Measurements from ENCODE around the gene RSPH1.
"Not testable (repeated sequence)": the region's sequence is repeated elsewhere in the genome, so short reads cannot be mapped to it uniquely, and the experiment has no call there.

Gene RSPH1

GRCh38 chr21:42480736-42481135 is 15.3 kb downstream of the RSPH1 start:
- DNase-seq: no peak

GRCh38 chr21:42479582-42479981 is 16.4 kb downstream of the RSPH1 start:
- DNase-seq: no peak

- DNase-seq: no peak
Observed at GRCh38 chr21:42478504-42478903, 17.5 kb downstream of the RSPH1 start.

DNA sequence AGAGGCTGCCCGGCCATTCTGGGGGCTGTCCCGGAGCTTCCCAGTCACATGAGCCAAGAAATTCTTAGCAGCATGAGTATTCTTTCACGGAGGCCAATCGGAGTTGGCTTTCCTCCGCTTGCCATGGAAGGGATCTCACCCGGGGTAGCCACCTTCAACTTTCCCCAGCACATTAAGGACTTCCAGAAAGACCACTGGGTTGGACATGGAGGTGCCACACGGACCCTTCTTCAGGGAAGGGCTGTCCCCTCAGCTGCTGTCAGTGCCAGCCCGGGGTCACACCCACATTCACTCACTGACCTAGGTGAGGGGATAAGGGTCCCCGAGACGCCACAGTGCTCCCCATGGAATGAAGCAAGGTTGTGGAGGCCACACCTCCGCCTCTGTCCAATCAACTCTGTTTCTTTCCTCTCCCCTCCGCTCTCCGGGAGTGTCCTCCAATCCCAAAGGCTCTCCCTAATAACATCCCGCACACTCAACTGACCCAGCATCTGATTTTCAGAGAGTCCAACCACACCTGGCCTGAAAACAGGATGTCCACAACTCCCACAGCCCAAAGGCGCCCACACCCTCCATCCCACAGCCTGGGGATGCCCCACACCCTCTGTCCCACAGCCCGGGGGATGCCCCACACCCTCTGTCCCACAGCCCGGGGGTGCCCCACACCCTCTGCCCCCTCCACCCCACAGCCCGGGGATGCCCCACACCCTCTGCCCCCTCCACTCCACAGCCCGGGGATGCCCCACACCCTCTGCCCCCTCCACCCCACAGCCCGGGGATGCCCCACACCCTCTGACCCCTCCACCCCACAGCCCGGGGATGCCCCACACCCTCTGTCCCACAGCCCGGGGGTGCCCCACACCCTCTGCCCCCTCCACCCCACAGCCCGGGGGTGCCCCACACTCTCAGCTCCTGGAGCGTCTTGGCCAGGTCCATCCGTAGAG is 19.4 kb downstream of the RSPH1 start:
- no peak for DNase-seq

- no peak for DNase-seq
Observed at GRCh38 chr21:42475526-42476387, 20.3 kb downstream of the RSPH1 start.

DNA sequence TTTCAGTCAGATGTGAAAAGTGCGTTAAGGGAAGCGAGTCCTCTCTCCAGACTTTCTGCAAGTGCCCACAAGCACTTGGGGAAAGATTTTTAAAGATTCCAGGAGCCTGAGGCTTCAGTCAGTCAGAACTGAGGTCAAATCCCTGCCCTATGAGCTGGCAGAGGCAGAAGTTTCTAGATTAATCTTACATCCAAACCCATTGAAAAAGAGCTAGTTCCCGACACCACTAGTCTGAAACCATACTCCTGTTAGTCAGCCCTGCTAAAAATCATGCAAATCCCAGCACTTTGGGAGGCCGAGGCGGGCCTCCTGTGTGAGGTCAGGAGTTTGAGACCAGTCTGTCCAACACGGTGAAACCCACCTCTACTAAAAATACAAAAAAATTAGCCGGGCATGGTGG is 21.0 kb downstream of the RSPH1 start:
- no peak for DNase-seq

DNA sequence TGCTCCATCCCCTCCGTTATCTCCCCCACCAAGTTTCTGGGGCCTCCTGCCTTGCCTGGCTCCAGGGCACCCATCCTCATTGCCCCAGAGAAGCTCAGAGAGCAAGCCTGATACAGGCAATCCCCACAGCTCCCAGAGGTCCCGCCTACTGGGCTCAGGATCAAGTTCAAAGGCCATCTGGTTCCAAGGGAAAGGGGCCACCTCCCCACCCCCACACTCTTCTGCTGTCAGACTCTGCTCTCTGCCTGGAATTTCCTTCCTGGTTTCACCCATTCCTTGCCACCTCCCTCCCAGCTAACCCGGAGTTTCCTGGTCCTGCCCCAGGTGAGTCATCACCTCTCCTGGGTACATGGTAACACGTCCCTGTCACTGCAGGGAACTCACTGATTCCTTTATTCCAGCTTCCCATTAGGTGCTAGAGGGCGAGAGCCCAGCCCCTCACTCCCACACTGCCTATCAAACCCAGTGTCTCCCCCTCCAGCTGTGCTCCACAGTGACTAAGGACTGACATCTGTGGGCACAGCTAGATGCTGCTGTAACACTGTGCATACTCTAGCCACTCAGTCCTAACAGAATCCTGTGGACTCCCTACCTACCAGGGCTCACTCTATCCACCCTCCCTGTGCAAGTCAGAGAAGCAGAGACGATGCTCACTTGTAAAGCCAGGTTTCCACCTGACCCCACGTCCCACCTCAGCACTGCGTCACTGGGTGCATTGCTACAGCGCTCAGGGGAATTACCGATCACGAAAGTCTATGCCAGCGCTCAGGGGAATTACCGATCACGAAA is 21.8 kb downstream of the RSPH1 start:
- DNase-seq: no peak

- DNase-seq: no peak
Observed at GRCh38 chr21:42473498-42474042, 22.5 kb downstream of the RSPH1 start.

GRCh38 chr21:42472521-42472920 is 23.5 kb downstream of the RSPH1 start:
- no peak for DNase-seq

GRCh38 chr21:42471716-42472330 is 24.2 kb downstream of the RSPH1 start:
- no peak for DNase-seq

DNA sequence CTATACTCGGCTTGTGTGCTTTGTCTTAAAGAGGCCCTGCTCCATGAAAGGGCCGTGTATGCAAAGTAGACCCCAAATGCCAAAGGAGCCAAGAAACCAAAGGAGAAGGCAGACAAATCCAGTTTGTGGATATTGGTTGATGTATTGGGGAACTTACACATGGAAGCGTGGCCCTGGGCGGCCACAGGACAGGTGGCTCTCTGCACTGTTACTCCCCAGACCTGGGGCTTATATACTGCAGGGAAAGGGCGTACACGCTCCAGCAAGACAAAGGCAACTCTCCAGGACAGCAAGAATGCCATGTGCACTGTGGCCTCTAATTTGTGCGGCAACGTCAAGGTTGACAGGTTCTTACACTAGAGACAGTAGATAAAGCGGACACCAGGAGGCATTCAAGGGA is 24.8 kb downstream of the RSPH1 start:
- DNase-seq: no peak

GRCh38 chr21:42469726-42470125 is 26.3 kb downstream of the RSPH1 start:
- not testable (repeated sequence) for DNase-seq

- no peak for DNase-seq
Observed at GRCh38 chr21:42469272-42469671, 26.8 kb downstream of the RSPH1 start.

- DNase-seq: no peak
Observed at GRCh38 chr21:42468491-42469131, 27.4 kb downstream of the RSPH1 start.

- DNase-seq: peak; percentile 29
Observed at GRCh38 chr21:42467140-42467983, 28.7 kb downstream of the RSPH1 start.

DNA sequence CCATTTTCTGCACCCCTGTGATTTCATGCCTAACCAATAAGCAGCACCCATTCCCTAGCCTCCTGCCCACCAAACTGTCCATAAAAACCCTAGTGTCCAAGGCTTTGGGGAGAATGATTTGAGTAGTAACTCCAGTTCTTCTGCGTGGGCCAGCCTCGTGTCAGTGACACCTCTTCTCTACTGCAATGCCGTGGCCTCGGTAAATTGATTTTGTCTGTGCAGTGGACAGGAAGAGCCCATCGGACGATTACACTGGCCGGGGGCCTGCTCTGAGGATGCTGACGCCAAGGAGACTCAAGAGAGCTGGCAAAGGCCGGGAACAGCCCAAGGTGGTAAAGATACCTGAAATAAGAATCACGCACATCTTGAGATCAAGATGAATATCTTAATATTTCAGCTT is 29.3 kb downstream of the RSPH1 start:
- no peak for DNase-seq

DNA sequence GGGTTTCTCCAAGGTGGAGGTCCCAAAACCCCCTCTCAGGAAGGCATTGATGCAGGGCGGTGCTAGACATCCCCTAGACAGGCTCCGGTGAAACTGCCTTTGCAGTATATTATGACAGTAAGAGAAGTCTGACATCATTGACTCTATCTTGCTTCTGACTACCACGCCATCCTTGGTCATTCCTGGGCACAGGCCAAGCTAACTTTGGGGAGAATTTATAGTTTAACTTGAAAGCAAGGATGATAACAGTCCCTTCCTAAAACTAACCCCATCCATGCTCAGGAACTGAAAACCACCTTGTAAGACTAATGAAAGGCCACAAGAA is 30.3 kb downstream of the RSPH1 start:
- no peak for DNase-seq

DNA sequence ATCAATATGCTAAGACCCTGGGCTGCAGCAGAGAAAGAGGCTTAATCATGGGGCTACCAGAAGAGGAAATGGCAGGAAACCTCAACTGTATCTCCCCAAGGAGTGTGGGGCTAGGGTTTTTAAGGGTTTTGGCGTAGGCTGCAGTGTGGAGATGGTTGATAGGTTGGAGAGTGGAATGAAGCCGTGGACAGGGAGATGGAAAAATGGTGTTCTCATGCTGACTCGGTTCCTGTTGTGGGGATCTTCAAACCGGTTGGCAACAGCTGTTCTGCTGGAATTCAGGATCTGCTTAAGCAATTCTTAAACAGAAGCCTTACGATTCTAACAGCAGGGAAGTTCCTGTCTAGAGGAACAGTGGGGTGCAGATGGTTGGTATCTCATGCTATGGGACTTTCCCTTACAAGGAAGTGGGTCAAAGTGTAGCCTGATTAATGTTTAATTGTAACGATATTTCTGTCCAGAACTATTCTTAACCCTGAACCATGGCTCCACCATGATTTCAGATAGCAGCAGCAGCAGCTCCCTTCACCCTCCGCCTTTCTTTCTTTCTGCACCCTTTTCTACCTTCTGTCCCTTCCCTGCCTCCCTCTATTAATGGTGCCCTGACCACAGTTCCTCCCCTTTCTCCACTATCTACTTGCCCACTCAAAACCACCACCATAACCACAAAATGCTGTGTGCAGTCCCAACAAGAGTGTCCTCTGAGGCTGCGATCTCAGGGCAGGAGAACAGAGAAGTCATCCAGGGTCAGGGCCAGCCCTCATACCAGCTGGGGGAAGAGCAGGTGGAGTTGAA is 30.8 kb downstream of the RSPH1 start:
- peak; percentile 31 for DNase-seq

DNA sequence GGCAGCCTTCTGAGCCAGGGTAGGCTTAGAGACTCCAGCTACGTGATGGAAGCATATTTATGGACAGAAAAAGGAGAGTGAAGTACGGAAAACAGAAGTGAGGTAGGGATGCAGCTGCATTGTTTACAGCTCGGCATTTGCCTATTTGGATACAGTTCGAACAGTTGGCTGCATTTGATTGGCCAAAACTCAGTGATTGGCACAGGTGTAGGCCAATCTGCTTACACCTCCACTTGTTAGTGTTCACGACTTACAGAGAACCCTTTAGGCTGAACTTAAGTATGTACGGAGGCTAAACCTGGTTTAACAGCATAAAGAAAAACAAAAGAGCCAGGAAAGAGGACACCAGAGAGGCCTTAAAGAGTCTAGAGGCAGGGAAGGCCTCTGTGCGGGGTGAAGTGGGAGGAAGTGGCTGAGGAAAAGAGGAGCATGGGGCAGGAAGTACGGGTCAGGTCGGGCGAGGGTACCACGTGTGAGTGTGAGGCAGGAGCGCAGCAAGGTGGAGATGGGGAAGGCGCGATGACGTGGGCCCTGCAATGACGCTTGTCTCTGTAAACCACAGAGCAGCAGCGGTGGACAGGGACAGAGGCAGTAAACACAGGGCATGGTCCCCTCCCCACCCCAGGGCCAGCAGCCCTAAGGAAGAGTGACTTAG is 32.0 kb downstream of the RSPH1 start:
- peak; percentile 87 for DNase-seq
